Measurements from ENCODE around the gene OS9.
"Not testable (repeated sequence)": the region's sequence is repeated elsewhere in the genome, so short reads cannot be mapped to it uniquely, and the experiment has no call there.

OS9 gene

GRCh38 chr12:57658890-57659289 is 35.0 kb upstream of the OS9 start:
- DNase-seq (ENCODE audit: low read depth), result no peak
- TF ChIP-seq, protein P1, sequence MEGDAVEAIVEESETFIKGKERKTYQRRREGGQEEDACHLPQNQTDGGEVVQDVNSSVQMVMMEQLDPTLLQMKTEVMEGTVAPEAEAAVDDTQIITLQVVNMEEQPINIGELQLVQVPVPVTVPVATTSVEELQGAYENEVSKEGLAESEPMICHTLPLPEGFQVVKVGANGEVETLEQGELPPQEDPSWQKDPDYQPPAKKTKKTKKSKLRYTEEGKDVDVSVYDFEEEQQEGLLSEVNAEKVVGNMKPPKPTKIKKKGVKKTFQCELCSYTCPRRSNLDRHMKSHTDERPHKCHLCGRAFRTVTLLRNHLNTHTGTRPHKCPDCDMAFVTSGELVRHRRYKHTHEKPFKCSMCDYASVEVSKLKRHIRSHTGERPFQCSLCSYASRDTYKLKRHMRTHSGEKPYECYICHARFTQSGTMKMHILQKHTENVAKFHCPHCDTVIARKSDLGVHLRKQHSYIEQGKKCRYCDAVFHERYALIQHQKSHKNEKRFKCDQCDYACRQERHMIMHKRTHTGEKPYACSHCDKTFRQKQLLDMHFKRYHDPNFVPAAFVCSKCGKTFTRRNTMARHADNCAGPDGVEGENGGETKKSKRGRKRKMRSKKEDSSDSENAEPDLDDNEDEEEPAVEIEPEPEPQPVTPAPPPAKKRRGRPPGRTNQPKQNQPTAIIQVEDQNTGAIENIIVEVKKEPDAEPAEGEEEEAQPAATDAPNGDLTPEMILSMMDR (conservative IDR thresholded peaks at IDR 0.05; ENCODE audit: control insufficient read depth, insufficient read depth, low read depth, low read length), result no peak
- no peak overlapping the region for H3K4me3 ChIP-seq (ENCODE audit: control insufficient read depth, low read depth, low read length)

GRCh38 chr12:57661376-57661775 is 32.6 kb upstream of the OS9 start:
- no peak overlapping the region for H3K4me3 ChIP-seq (ENCODE audit: control insufficient read depth, low read depth, low read length)
- no peak for DNase-seq (ENCODE audit: low read depth)
- TF ChIP-seq, protein P1 (conservative IDR thresholded peaks at IDR 0.05; ENCODE audit: control insufficient read depth, insufficient read depth, low read depth, low read length), result no peak

DNA sequence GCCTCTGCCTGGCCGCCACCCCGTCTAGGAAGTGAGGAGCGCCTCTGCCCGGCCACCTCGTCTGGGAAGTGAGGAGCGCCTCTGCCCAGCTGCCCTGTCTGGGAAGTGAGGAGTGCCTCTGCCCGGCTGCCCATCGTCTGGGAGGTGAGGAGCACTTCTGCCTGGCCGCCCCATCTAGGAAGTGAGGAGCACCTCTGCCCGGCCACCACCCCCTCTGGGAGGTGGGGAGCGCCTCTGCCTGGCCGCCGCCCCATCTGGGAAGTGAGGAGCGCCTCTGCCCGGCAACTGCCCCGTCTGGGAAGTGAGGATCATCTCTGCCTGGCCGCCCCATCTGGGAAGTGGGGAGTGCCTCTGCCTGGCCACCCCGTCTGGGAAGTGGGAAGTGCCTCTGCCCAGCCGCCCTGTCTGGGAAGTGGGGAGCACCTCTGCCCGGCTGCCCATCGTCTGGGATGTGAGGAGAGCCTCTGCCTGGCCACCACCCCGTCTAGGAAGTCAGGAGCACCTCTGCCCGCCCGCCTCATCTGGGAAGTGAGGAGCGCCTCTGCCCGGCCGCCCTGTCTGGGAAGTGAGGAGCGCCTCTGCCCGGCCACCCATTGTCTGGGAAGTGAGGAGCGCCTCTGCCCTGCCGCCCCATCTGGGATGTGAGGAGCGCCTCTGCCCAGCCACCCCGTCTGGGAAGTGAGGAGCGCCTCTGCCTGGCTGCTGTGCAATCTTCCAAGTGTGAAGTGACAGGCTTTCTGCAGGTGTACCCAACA is 28.7 kb upstream of the OS9 start:
- H3K4me3 ChIP-seq (ENCODE audit: control insufficient read depth, low read depth, low read length); DNase-seq (ENCODE audit: low read depth): not testable (repeated sequence)

DNA sequence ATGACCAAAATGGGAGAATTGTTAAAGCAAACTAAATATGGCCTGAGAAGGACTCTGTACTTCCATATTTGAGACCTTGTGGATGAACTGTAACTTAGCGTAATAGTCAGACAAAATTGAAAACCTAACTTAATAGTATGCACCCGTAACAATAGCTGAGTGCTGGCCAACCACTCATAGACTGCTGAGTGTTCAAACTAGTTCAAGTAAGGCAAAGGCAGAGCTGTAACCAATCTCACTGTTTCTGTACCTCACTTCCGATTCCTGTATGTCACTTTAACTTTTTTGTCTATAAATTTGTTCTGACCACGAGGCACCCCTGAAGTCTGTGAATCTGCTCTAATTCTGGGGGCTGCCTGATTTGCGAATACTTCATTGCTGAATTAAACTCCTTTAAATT is 27.0 kb upstream of the OS9 start:
- DNase-seq (ENCODE audit: low read depth), result no peak
- H3K4me3 ChIP-seq (ENCODE audit: control insufficient read depth, low read depth, low read length), result no peak overlapping the region
- TF ChIP-seq, protein P1 (conservative IDR thresholded peaks at IDR 0.05; ENCODE audit: control insufficient read depth, insufficient read depth, low read depth, low read length), result no peak

DNA sequence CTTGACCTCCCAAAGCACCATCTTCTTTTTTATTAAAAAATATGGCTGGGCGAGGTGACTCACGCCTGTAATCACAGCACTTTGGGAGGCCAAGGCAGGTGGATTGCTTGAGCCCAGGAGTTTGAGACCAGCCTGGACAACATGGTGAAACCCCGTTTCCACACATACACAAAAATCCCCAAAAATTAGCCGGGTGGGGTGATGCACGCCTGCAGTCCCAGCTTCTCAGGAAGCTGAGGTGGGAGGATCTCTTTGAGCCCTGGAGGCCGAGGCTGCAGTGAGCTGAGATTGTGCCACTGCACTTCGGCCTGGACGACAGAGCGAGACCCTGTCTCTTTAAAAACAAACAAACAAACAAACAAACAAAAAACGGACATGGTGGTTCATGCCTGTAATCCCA is 24.2 kb upstream of the OS9 start:
- not testable (repeated sequence) for DNase-seq (ENCODE audit: low read depth); H3K4me3 ChIP-seq (ENCODE audit: control insufficient read depth, low read depth, low read length)

DNA sequence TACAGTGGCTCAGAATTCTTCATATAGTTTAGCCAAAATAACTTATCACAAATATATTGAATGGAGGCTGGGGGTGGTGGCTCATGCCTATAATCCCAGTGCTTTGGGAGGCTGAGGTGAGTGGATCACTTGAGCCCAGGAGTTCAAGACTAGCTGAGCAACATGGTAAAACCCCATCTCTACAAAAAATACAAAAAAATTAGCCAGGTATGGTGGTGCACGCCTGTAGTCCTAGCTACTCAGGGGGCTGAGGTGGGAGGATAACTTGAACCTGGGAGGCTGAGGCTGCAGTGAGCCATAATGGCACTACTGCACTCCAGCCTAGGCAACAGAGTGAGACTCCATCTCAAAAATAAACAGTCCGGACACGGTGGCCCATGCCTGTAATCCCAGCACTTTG is 22.1 kb upstream of the OS9 start:
- DNase-seq (ENCODE audit: low read depth); H3K4me3 ChIP-seq (ENCODE audit: control insufficient read depth, low read depth, low read length): not testable (repeated sequence)

GRCh38 chr12:57672801-57673200 is 21.1 kb upstream of the OS9 start:
- DNase-seq (ENCODE audit: low read depth), result no peak
- H3K4me3 ChIP-seq (ENCODE audit: control insufficient read depth, low read depth, low read length), result no peak overlapping the region
- TF ChIP-seq, protein P1 (conservative IDR thresholded peaks at IDR 0.05; ENCODE audit: control insufficient read depth, insufficient read depth, low read depth, low read length), result no peak

DNA sequence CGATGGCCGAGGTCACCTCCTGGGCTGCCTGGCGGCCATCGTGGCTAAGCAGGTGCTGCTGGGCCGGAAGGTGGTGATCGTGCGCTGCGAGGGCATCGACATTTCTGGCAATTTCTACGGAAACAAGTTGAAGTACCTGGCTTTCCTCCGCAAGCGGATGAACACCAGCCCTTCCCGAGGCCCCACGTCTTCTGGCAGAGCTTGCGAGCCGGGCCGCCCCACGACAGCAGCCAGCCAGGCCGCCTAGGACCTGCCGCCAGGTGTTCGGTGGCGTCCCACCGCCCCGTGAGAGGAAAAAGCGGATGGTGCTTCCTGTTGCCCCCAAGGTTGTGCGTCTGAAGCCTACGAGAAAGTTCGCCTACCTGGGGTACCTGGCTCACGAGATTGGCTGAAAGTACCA is 19.2 kb upstream of the OS9 start:
- no peak for DNase-seq (ENCODE audit: low read depth)
- H3K4me3 ChIP-seq (ENCODE audit: control insufficient read depth, low read depth, low read length), result no peak overlapping the region
- TF ChIP-seq, protein P1 (conservative IDR thresholded peaks at IDR 0.05; ENCODE audit: control insufficient read depth, insufficient read depth, low read depth, low read length), result no peak

- H3K4me3 ChIP-seq (ENCODE audit: control insufficient read depth, low read depth, low read length); DNase-seq (ENCODE audit: low read depth): not testable (repeated sequence)
Observed at GRCh38 chr12:57677947-57678346, 16.0 kb upstream of the OS9 start.
